Measurements from ENCODE around the gene KDM4F.

Gene KDM4F

GRCh38 chr11:95086151-95086550 is 36.9 kb downstream of the KDM4F start:
- TF ChIP-seq, protein P1, sequence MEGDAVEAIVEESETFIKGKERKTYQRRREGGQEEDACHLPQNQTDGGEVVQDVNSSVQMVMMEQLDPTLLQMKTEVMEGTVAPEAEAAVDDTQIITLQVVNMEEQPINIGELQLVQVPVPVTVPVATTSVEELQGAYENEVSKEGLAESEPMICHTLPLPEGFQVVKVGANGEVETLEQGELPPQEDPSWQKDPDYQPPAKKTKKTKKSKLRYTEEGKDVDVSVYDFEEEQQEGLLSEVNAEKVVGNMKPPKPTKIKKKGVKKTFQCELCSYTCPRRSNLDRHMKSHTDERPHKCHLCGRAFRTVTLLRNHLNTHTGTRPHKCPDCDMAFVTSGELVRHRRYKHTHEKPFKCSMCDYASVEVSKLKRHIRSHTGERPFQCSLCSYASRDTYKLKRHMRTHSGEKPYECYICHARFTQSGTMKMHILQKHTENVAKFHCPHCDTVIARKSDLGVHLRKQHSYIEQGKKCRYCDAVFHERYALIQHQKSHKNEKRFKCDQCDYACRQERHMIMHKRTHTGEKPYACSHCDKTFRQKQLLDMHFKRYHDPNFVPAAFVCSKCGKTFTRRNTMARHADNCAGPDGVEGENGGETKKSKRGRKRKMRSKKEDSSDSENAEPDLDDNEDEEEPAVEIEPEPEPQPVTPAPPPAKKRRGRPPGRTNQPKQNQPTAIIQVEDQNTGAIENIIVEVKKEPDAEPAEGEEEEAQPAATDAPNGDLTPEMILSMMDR (IDR thresholded peaks at IDR 0.05) = no peak
- TF ChIP-seq ZFX (IDR thresholded peaks at IDR 0.05; ENCODE audit: borderline replicate concordance) = no peak

GRCh38 chr11:95086836-95087570 is 37.8 kb downstream of the KDM4F start:
- H3K27ac ChIP-seq = no peak overlapping the region
- TF ChIP-seq, protein P1 (IDR thresholded peaks at IDR 0.05) = no peak
- no peak for TF ChIP-seq ZFX (IDR thresholded peaks at IDR 0.05; ENCODE audit: borderline replicate concordance)

More at GRCh38 chr11:95086151-95086550, 36.9 kb downstream of the KDM4F start:
- H3K27ac ChIP-seq = no peak overlapping the region

- TF ChIP-seq, protein P1 (IDR thresholded peaks at IDR 0.05) = no peak
- TF ChIP-seq ZFX (IDR thresholded peaks at IDR 0.05; ENCODE audit: borderline replicate concordance) = no peak
- peak overlapping the region; percentile 61 for H3K27ac ChIP-seq
Measured at GRCh38 chr11:95088946-95089619, 39.9 kb downstream of the KDM4F start.

- TF ChIP-seq, protein P1 (IDR thresholded peaks at IDR 0.05) = peak; percentile 10; the same call in 1 of the 2 replicates
- TF ChIP-seq ZFX (IDR thresholded peaks at IDR 0.05; ENCODE audit: borderline replicate concordance) = no peak
- H3K27ac ChIP-seq = peak within 1 kb of the TSS; percentile 61
Measured at GRCh38 chr11:95089620-95090542, 40.7 kb downstream of the KDM4F start, which contains the start of gene ENDOD1. Gene ENDOD1, plus strand, starts transcription at chr11:95089846. Its CDS starts 82 bp downstream, at chr11:95089928.

GRCh38 chr11:95091663-95092180 is 42.5 kb downstream of the KDM4F start:
- no peak overlapping the region for H3K27ac ChIP-seq
- TF ChIP-seq, protein P1 (IDR thresholded peaks at IDR 0.05) = no peak
- TF ChIP-seq ZFX (IDR thresholded peaks at IDR 0.05; ENCODE audit: borderline replicate concordance) = no peak

DNA sequence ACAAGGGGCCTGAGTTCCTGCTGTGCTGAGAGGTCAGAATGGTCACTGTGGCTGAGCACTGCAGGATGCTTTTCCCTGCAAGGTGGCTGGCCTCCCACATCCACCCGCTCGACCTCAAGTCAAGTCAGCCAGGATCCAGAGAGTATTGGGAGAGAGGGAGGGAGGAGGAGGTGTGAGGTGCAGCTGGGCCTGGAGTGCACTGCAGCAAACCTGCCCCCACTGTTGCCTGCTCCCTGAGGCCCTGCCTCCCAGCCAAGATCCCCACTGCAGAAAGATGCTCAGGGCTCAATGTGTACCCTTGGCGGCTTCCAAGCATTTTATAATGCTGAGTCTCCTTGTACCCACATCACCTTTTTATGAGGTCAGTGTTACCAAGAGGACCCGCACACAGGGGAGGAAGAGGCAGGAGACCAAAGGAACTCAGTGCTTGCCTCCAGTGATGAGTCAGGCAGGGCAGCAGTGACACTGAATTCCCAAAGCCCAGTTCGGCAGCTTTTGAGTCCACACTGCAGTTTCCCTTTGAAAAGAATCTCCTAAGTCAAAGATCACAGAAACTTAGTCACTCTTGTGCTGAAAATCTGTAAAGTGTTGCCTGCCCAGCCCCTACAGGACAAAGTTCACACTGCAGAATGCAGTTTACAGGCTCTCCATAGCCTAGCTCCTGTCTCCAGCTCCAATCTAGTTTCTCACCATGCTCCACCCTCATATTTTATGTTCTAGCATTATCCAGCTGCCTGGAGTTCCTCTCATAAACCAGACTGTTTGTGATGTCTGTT is 43.5 kb downstream of the KDM4F start:
- no peak overlapping the region for H3K27ac ChIP-seq
- TF ChIP-seq ZFX (IDR thresholded peaks at IDR 0.05; ENCODE audit: borderline replicate concordance) = no peak
- TF ChIP-seq, protein P1 (IDR thresholded peaks at IDR 0.05) = peak; percentile 46
